ENCODE data around the gene C1orf159. TPM values are rescaled to one million over a fixed set of nuclear protein-coding genes. Genes with fewer than 3 reads are reported as not detected.

Gene C1orf159
- total RNA-seq, 2 donors from 2014 or later = 4.4 to 4.6 TPM

GRCh38 chr1:1136547-1137230, 20.8 kb upstream of the C1orf159 start:
- Histone ChIP-seq H3K27me3 (peaks cover 5 to 9% of the 10 kb centered on the region in 2 donors), H3K9me3 (no peaks in the 10 kb centered on the region), H3K27ac (no peak overlapping the region), H3K36me3 (no peaks in the 10 kb centered on the region), H3K4me3 (no peak overlapping the region), H3K4me1 (peaks cover 0 to 8% of the 10 kb centered on the region in 2 donors)
- no peak for TF ChIP-seq CTCF (IDR thresholded peaks at IDR 0.05)
- DNase-seq (ENCODE audit: low spot score) = no peak

- no peak overlapping the region for H3K27ac ChIP-seq
- H3K4me3 ChIP-seq = no peak overlapping the region
- no peaks in the 10 kb centered on the region for H3K9me3 ChIP-seq
- TF ChIP-seq CTCF (IDR thresholded peaks at IDR 0.05) = no peak
- H3K36me3 ChIP-seq = no peaks in the 10 kb centered on the region
- H3K27me3 ChIP-seq = peaks cover 5 to 9% of the 10 kb centered on the region in 2 donors
- DNase-seq (ENCODE audit: low spot score) = no peak
- H3K4me1 ChIP-seq = peaks cover 0 to 8% of the 10 kb centered on the region in 2 donors
Observed at GRCh38 chr1:1135339-1136136, 19.6 kb upstream of the C1orf159 start.

GRCh38 chr1:1134300-1134970, 18.5 kb upstream of the C1orf159 start:
- Histone ChIP-seq H3K9me3 (no peaks in the 10 kb centered on the region), H3K36me3 (no peaks in the 10 kb centered on the region), H3K4me3 (no peak overlapping the region), H3K27me3 (peaks cover 5 to 9% of the 10 kb centered on the region in 2 donors), H3K27ac (no peak overlapping the region), H3K4me1 (peaks cover 0 to 8% of the 10 kb centered on the region in 2 donors)
- no peak for DNase-seq (ENCODE audit: low spot score)
- TF ChIP-seq CTCF (IDR thresholded peaks at IDR 0.05) = no peak

GRCh38 chr1:1132956-1133750, 17.3 kb upstream of the C1orf159 start:
- H3K4me3 ChIP-seq = no peak overlapping the region
- H3K4me1 ChIP-seq = peaks cover 0 to 8% of the 10 kb centered on the region in 2 donors
- no peaks in the 10 kb centered on the region for H3K36me3 ChIP-seq
- no peaks in the 10 kb centered on the region for H3K9me3 ChIP-seq
- no peak for DNase-seq (ENCODE audit: low spot score)
- TF ChIP-seq CTCF (IDR thresholded peaks at IDR 0.05) = no peak
- peaks cover 5 to 9% of the 10 kb centered on the region in 2 donors for H3K27me3 ChIP-seq
- peak overlapping the region in 1 of 2 donors; percentile 27 for H3K27ac ChIP-seq

Data from right atrium auricular region (tissue), 2 donors.